GM18517 (cell line): ENCODE results near the gene CDAN1.

Experiments used
- ATAC-seq: cut with Tn5 transposase; IDR thresholded peaks from one replicate; pipeline ENCODE4 v1.9.1; 2021; ENCODE audit warnings: mild to moderate bottlenecking, moderate library complexity; ENCODE audit not compliant: unreplicated experiment

The CDAN1 gene

GRCh38 chr15:42675021-42675420 lies 61.9 kb downstream of the CDAN1 start:
- ATAC-seq, result no peak

DNA sequence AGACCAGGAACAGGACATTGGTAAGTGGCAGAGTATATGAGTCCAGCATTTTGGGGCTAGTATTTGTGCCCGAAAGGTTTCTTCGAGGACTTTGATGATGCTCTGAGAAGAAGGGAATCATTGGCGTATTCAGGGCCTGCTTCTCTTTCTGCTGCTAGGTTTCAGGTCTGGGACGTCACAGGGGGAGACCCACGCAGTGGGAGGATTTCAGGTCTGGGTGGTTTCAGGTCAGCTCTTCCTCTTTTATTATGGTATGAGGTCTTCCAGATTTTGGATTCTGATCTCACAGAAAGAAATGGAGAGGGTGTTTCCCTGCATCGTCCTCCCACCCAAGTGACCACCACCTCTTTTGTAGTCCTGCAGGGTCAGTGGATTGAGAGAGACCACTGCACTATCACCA lies 62.5 kb downstream of the CDAN1 start:
- no peak for ATAC-seq
